ENCODE data around the gene MAN2A2.
"Not testable (repeated sequence)": the region's sequence is repeated elsewhere in the genome, so short reads cannot be mapped to it uniquely, and the experiment has no call there.

Gene MAN2A2

DNA sequence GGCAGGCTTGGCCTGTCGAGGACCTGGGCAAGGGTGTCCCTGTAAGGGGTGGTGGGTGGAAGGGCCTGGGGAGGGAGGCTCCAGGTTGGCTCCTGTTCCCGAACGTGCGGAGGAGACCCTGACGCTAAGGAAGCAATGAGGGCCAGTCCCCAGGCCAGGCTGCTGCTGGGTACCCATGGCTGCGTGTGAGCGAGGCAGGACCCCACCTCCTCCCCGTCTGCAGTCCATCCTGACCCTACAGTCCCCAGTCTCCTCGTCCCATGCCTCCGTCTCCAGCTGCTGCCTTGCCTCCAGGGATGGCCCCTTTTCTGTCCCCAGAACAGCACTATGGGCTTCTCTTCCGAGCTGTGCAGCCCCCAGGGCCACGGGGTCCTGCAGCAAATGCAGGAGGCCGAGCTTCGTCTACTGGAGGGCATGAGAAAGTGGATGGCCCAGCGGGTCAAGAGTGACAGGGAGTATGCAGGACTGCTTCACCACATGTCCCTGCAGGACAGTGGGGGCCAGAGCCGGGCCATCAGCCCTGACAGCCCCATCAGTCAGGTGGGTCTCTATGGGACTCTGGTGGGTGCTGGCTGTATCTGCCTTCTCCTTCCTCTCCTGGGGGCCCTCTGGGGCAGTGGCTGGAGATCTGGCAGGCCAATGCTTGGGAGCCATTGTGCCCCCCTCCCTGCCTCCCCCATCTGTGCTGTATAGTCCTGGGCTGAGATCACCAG lies 18.2 kb upstream of the MAN2A2 start:
- DNase-seq (ENCODE audit: low spot score) = no peak

DNA sequence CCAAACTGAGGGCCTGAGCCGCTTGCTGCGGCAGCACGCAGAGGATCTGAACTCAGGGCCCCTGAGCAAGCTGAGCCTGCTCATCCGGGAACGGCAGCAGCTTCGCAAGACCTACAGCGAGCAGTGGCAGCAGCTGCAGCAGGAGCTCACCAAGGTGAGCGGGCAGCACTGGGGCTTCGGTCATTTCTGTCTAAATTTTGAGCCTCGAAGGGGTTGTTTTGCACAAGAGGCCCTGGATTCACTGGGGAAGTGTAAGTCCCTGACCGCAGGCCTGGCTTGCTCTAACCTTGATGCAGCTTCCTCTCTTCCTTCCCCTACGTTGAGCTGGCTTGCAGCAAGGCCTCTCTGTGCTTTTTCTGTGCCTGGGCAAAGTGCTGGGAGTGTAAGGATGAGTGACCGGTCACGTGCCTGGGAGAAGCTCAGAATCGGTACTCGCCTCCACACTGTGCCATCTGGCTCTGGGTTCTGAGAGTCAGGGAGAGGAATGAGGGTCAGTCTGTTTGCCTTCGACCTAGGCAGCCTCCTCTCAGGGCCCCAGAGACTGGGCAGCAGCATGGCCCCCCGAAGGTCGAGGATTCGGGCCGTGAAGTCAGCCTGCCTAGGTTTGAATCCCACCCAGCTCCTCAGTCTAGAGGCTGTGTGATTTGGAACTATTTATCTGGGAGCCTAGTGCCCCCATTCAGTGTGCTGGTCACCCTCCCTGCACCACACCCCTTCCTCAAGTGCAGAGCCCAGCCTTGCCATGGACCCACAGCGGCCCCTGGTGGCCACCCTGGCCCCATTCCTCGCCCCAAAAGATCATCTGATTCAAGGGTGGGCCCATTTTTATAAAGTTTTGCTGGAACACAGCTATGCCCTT lies 17.4 kb upstream of the MAN2A2 start:
- peak; percentile 40 for DNase-seq (ENCODE audit: low spot score)

DNA sequence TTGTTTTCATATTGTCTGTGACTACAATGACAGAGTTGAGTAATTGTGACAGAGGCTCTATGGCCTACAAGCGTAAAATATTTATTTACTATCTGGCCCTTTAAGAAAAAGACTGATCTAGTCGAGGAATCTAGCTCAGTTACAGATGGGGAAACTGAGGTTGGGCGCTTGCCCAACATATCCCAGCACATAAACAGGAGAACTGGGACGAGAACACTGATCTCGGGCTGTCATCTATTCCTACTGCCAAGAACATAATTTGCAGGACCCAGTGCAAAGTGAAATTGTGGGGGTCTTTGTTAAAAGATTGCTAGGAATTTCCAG lies 16.8 kb upstream of the MAN2A2 start:
- DNase-seq (ENCODE audit: low spot score) = no peak

DNA sequence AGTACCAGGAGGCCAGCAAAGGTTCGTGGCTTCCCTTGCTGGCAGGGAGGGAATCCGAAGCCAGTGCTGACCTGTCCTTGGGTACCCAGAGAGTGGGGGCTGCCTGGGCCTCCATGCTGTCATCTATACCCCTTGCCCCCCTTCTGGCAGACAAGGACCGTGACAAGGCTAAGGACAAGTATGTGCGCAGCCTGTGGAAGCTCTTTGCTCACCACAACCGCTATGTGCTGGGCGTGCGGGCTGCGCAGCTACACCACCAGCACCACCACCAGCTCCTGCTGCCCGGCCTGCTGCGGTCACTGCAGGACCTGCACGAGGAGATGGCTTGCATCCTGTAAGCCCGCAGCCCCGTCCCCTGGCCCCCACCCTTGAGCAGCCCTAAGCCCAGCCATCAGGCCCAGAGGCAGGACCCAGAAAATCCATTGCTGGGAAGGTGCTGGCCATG lies 16.0 kb upstream of the MAN2A2 start:
- no peak for DNase-seq (ENCODE audit: low spot score)

DNA sequence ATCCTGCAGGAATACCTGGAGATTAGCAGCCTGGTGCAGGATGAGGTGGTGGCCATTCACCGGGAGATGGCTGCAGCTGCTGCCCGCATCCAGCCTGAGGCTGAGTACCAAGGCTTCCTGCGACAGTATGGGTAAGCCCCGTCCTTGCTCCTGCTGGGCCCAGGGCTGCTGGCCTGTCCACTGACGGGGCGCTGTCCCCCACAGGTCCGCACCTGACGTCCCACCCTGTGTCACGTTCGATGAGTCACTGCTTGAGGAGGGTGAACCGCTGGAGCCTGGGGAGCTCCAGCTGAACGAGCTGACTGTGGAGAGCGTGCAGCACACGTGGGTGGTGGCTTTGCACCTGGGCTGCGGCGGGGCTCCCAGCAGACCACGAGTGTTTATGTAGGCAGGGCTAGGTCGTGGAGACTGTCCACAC lies 13.8 kb upstream of the MAN2A2 start:
- DNase-seq (ENCODE audit: low spot score) = no peak

DNA sequence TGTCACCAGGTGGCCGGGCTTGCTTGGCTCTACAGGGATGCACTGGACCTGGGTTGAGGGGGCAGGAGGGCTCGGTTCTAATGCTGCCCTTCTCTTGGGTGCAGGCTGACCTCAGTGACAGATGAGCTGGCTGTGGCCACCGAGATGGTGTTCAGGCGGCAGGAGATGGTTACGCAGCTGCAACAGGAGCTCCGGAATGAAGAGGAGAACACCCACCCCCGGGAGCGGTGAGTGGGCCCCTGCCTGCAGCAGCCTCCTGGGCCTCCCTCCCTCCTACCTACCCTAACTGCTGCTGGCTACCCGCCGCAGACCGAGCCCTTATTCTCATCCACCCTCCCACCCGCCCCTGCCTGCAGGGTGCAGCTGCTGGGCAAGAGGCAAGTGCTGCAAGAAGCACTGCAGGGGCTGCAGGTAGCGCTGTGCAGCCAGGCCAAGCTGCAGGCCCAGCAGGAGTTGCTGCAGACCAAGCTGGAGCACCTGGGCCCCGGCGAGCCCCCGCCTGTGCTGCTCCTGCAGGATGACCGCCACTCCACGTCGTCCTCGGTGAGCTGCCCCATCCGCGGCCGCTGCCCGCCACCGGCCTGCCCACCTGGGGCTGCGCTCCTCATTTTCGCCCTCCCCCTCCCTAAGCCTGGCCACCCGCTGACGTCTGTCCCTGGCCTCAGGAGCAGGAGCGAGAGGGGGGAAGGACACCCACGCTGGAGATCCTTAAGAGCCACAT lies 13.2 kb upstream of the MAN2A2 start:
- no peak for DNase-seq (ENCODE audit: low spot score)

DNA sequence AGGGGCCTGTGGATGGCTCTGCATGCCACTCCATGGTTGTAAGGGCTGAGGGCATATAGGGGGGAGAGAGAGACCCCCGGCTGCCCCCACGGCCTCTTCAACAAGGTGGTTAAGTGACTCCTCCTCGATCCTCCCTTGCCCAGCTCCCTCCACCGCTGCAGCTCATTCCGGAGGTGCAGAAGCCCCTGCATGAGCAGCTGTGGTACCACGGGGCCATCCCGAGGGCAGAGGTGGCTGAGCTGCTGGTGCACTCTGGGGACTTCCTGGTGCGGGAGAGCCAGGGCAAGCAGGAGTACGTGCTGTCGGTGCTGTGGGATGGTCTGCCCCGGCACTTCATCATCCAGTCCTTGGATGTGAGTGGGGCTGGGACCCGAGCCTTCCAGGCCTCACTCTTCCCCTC lies 12.3 kb upstream of the MAN2A2 start:
- no peak for DNase-seq (ENCODE audit: low spot score)

DNA sequence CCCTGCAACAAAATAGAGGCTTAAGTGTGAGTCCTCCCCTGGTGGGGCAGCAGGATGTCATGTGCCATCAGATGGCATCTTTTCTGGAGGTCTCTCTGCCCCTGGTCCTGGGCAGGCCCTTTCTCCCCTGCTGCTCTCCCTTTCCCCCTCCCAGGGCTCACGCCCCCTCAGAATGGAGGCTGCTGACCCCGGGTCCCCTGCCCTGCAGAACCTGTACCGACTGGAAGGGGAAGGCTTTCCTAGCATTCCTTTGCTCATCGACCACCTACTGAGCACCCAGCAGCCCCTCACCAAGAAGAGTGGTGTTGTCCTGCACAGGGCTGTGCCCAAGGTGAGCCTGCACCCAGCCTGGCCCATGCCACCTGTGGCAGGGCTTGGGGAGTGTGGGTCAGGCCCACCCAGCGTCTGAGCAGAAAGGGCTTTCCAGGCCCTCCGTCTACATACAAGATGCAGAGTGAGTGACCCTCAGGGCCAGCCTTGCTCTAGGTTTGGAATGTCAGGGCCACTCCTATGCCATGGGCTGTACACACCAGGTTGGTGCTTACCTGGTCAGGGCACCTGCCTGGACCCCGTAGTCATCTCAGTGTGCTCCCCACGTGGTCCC lies 11.7 kb upstream of the MAN2A2 start:
- no peak for DNase-seq (ENCODE audit: low spot score)

DNA sequence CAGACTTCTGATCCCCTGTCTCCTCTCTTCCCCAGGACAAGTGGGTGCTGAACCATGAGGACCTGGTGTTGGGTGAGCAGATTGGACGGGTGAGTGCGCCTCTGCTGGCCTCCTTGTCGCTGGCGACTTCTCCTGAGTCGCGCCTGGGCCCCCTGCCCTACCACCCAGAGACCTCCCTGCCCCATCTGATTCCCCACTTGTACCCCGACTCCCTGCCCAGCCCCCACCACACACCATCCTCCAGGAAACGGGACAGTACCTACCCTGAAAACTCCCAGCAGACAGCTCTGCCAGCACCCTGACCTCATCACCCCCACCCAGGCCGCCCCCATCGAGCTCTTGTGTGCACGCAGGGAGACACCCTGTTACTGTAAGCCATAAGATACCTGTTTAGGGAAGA lies 11.1 kb upstream of the MAN2A2 start:
- DNase-seq (ENCODE audit: low spot score) = no peak

DNA sequence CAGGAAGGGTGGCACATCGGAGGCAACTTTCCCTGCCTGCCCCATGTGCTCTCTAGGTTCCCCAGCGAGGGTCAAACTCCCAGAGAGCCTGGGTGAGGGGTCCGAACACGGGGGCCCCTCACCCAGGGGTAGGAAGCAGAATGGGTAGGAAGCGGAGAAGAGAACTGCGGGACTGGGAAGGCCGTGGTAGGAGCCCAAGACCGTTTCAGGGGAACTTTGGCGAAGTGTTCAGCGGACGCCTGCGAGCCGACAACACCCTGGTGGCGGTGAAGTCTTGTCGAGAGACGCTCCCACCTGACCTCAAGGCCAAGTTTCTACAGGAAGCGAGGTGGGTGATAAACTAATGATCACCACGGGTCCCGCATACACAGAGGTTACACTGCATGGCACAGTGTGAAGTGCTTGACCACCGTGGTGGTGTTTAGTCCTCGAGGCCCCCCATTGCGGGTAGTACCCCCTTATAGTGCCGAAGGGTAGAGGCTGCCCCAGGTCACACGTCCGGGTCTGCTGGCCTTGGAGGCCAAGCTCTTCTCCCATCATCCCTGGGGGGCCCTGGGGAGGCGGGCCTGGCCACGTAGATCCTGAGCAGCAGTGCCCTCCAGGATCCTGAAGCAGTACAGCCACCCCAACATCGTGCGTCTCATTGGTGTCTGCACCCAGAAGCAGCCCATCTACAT lies 10.5 kb upstream of the MAN2A2 start:
- DNase-seq (ENCODE audit: low spot score) = no peak

DNA sequence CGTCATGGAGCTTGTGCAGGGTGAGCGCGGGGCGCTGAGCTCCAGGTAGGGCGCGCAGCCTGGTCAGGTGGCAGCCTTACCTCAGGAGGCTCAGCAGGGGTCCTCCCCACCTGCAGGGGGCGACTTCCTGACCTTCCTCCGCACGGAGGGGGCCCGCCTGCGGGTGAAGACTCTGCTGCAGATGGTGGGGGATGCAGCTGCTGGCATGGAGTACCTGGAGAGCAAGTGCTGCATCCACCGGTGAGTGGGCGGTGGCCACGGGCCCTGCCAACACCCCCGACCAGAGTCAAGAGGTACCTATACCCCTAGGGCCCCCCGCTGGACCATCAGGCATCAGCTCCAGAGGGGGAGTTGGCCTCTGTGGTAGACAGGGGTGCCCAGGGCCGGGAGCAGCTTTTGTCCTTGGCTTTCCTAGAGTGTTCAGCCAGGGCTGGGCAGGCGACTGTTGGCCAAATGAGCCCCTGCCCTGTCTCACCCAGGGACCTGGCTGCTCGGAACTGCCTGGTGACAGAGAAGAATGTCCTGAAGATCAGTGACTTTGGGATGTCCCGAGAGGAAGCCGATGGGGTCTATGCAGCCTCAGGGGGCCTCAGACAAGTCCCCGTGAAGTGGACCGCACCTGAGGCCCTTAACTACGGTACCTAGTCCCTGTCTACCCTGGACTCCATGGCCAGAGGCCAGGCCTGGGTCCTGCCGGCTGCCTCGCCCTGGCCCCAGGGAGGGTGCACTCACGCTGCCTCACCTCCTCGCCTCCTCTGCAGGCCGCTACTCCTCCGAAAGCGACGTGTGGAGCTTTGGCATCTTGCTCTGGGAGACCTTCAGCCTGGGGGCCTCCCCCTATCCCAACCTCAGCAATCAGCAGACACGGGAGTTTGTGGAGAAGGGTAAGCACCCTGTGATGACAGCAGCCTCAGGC lies 9.7 kb upstream of the MAN2A2 start:
- DNase-seq (ENCODE audit: low spot score) = no peak

DNA sequence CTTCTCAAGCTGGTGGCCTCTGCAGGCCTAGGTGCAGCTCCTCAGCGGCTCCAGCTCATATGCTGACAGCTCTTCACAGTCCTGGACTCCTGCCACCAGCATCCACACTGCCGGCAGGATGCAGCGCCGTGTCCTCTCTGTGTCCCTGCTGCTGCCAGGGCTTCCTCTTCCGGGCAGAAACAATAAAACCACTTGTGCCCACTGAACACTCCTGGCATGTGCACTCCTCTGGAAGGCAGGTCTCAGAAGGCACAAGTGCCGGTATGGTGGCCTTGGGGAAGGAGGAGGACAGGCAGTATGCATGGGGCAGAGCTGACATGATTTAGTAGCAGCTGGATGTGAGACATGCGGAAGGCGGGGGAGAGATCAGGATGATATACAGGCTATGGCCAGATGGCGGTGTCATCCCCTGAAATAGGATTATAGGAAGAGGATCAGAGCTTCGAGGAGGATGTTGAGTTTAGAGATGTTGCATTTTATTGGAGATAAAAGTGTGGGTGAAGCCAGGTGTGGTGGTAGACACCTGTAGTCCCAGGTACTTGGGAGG lies 7.5 kb upstream of the MAN2A2 start:
- DNase-seq (ENCODE audit: low spot score) = no peak

DNA sequence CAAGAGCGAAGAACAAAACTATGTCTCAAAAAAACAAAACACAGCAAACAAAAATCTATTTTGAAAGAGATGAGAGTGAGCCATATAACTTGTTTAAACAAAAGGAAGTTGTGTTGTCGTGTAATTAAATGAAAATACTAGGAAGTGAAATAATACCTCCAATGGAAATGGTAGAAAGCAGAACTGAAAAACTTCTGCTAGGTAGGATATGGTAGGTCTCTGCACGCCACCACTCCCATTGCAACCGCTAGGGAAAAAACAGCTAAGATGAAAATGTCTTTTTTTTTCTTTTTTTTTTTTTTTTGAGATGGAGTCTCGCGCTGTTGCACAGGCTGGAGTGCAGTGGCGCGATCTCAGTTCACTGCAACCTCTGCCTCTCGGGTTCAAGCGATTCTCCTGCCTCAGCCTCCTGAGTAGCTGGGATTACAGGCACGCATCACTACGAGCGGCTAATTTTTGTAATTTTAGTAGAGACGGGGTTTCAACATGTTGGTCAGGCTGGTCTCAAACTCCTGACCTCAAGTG lies 5.9 kb upstream of the MAN2A2 start:
- not testable (repeated sequence) for DNase-seq (ENCODE audit: low spot score)

DNA sequence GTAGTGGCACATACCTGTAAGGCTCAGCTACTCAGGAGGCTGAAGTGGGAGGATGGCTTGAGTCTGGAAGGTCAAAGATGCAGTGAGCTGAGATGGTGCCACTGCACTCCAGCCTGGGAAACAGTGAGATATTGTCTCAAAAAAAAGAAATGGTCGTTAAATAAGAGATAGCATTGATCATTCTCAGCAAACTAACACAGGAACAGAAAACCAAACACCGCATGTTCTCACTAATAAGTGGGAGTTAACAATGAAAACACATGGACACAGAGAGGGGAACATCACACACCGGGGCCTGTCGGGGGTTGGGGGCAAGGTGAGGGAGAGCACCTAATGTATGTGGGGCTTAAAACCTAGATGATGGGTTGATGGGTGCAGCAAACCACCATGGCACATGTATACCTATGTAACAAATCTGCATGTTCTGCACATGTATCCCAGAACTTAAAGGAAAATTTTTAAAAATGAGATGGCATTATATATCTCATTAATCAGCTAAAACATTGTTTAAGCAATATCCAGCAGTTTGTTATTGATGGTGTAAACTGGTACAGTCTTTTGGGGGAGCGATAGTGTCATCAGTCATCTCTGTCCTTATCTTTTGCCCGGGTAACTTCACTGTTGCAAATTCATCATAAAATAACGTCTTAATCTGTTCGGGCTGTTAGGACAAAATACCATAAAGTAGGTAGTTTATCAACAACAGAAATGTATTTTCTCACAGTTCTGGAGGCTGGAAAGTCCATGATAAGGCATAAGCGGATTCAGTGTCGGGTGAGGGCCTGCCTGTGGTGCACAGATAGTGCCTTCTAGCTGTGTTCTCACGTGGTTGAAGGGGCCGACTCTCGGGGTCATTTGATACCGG lies 1.7 kb upstream of the MAN2A2 start:
- DNase-seq (ENCODE audit: low spot score) = no peak

DNA sequence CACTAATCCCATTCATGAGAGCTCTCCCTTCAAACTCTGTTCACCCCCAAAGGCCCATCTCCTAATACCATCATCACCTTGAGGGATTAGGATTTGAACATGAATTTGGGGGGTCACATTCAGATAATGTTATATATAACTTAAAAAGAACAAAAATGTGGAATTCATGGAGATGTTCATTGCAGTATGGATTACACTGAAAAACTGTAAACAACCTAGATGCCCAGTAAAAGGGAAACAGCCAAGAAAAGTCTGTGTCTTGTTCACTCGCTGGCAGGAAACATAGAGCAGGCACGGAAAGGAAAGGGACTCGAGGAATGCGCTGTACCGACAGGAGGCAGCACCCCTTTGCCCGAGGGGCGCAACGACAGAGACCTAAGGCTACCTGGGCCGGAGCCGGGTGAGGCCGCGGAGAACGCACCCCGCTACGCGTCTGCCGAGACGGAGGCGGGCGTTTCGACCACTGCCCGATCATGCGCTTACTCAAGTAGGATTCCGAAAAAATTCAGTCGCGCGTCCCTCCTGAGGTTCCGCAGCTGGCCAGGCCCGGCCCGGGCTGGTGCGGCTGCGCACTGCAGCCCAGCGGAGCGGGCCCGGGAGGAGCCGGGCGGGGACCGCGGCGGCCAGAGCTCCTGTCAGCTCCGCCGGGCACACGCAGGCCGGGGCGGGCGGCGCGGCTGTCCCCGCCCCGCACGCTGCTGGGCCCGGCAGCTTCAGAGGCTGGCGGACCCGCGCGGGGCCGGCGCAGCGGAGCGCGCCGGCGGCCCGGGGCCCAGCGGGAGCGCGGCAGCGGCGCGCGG lies 862 bp upstream of the MAN2A2 start:
- peak; percentile 92 for DNase-seq (ENCODE audit: low spot score)

DNA sequence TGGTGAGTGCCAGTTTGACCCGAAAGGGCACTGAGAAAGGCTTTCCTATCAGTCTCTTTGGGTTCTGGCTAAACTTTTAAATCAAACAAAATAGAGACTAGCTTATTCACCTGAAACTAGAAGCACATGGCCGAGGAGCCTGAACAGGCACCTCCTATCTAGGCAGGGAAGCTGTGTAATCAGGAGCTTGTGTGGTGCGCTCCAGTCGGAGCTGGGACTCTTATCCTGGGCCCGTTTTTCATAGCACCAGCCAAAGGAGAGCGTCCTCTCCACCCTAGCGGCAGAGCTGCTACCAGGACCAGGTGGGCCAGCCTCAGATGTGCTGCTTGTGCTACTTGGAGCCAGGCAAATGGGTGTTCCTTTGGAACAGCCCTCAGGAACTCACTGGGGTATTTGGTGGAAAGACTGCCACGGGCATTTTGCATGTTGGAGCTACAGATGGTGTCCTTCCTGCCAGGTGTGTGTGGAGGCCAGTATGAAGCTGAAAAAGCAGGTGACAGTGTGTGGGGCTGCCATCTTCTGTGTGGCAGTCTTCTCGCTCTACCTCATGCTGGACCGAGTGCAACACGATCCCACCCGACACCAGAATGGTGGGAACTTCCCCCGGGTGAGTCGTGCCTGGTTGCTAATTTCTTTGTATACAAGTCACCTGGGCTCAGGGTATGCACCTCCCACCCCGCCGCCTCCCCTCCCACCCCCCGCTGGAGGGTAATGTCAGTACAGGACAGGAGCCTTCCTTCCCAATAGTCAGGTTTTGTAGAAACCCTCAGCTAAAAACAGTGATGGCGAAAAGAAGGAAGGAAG lies 833 bp downstream of the MAN2A2 start:
- DNase-seq (ENCODE audit: low spot score) = no peak

DNA sequence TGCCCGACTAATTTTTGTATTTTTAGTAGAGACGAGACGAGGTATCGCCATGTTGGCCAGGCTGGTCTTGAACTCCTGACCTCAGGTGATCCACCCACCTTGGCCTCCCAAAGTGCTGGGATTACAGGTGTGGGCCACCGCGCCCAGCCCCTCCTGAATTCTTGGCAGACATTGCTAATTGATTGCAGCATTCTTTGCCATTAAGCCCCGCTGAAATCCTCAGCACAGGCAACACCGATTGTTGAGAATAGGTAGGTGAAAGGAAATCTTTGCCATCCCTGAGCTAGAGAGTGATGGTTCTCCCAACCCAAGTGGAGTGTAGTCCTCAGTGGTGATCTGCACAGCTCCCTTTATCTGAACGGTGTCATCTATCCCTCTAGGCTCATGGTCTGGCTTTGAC lies 1.6 kb downstream of the MAN2A2 start:
- DNase-seq (ENCODE audit: low spot score) = no peak
